ENCODE results near the gene UBQLN3. TPM values are rescaled to one million over a fixed set of nuclear protein-coding genes. Genes with fewer than 3 reads are reported as not detected.
A peak's percentile ranks its signal among the peaks of the same experiment; 100 is the strongest.

UBQLN3 gene
- total RNA-seq, 1 donor from 2014 or later = not detected

DNA sequence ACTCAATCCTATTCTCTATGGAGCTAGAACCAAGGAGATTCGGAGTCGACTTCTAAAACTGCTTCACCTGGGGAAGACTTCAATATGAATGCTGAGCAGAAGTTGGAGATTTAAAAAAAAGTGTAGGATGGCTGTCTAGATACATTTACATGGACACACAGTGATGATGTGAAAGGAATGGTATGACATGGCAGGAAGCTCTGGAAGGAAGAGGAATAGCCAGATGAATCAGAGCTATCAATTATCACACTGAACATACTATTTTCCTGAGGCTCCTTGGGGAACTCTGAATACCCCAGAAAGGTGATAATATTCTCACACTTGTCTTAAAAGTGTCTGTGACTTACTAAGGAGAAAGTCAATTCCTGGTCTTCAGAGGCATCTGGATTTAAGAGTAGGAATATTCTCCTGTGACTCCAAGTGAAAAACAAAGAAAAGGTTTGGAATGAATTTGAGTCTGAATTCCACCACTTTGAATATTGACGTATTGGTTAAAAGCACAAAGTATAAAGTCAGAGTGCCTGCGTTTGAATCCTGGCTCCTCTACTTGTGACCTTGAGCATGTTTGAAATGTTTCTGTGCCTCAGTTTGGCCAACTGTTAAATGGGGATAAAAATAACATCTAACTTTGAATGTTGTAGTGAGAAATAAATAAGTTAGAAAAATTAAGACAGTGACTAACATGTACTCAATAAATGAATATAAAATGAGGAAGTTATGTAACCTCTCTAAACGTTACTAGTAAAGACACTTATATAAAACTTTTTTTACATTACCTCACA lies 20.0 kb downstream of the UBQLN3 start:
- DNase-seq (ENCODE audit: low spot score) = no peak
- Mint-ChIP-seq H3K4me1 (ENCODE audit: low read depth) (peaks cover 4% of the 10 kb centered on the region), H3K4me3 (no peak overlapping the region), H3K9me3 (no peaks in the 10 kb centered on the region), H3K27me3 (ENCODE audit: insufficient read depth) (peaks cover 7% of the 10 kb centered on the region), H3K36me3 (ENCODE audit: low read depth) (no peaks in the 10 kb centered on the region), H3K27ac (no peak overlapping the region)
- intact Hi-C loops (cut with micrococcal nuclease) = no loop called here

DNA sequence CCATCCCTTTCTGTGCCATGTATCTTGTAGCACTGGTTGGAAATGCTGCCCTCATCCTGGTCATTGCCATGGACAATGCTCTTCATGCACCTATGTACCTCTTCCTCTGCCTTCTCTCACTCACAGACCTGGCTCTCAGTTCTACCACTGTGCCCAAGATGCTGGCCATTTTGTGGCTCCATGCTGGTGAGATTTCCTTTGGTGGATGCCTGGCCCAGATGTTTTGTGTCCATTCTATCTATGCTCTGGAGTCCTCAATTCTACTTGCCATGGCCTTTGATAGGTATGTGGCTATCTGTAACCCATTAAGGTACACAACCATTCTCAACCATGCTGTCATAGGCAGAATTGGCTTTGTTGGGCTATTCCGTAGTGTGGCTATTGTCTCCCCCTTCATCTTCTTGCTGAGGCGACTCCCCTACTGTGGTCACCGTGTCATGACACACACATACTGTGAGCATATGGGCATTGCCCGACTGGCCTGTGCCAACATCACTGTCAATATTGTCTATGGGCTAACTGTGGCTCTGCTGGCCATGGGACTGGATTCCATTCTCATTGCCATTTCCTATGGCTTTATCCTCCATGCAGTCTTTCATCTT lies 20.9 kb downstream of the UBQLN3 start:
- no peaks in the 10 kb centered on the region for H3K36me3 Mint-ChIP-seq (ENCODE audit: low read depth)
- H3K4me1 Mint-ChIP-seq (ENCODE audit: low read depth) = peaks cover 4% of the 10 kb centered on the region
- peaks cover 7% of the 10 kb centered on the region for H3K27me3 Mint-ChIP-seq (ENCODE audit: insufficient read depth)
- DNase-seq (ENCODE audit: low spot score) = no peak
- H3K9me3 Mint-ChIP-seq = no peaks in the 10 kb centered on the region
- no peak overlapping the region for H3K27ac Mint-ChIP-seq
- H3K4me3 Mint-ChIP-seq = no peak overlapping the region
- intact Hi-C loops (cut with micrococcal nuclease) = no loop called here

DNA sequence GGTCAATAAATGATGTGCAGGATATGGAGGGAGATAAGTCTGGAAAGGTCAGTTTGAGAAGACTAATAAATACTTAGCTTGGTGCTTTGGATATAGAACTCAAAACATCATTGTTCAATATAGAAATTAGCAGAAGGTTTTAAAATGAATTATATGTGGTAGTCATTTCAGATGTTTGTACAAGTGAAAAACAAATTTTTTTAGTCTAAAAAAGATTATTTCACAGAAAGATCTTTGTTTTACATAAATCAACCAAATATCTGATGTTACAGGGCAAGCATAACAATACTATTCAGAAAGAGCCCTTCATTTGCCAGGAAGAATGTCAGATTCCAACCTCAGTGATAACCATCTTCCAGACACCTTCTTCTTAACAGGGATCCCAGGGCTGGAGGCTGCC lies 21.4 kb downstream of the UBQLN3 start, which contains the start of gene OR52D1:
TSS of gene OR52D1 (plus strand) at position 301 of the 400 bp plus-strand sequence. CDS start at position 323, 22 bp downstream.
- no peaks in the 10 kb centered on the region for H3K9me3 Mint-ChIP-seq

DNA sequence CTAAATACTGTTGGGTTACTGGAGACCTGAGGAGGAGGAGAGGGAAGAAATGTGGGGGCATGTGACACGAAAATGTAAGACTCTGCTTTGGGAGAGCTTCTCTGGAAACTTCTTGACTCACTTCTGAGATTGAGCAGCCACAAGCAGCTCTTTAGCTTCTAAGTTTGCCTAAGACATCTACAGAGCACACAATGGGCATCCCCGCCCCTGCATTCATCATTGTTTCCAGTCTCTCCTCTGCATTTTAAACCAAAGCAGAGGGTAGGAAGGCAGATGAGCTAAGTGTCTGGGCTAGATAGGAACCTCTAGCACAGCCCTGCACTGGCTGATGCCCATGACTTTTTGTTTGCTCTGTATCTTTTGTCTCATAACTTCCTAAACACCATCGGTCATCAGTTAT lies 23.3 kb downstream of the UBQLN3 start:
- Mint-ChIP-seq H3K27ac (no peak overlapping the region), H3K27me3 (ENCODE audit: insufficient read depth) (peaks cover 7% of the 10 kb centered on the region), H3K4me1 (ENCODE audit: low read depth) (peaks cover 4% of the 10 kb centered on the region), H3K9me3 (no peaks in the 10 kb centered on the region), H3K36me3 (ENCODE audit: low read depth) (no peaks in the 10 kb centered on the region), H3K4me3 (no peak overlapping the region)
- DNase-seq (ENCODE audit: low spot score) = no peak
- intact Hi-C loops (cut with micrococcal nuclease) = no loop called here

More for the DNA sequence above, 21.4 kb downstream of the UBQLN3 start, which contains the start of gene OR52D1:
- H3K4me1 Mint-ChIP-seq (ENCODE audit: low read depth) = peaks cover 4% of the 10 kb centered on the region
- intact Hi-C loops (cut with micrococcal nuclease) = no loop called here
- H3K27ac Mint-ChIP-seq = no peak within 1 kb of the TSS
- H3K27me3 Mint-ChIP-seq (ENCODE audit: insufficient read depth) = peaks cover 7% of the 10 kb centered on the region
- H3K4me3 Mint-ChIP-seq = no peak within 1 kb of the TSS
- no peak for DNase-seq (ENCODE audit: low spot score)
- H3K36me3 Mint-ChIP-seq (ENCODE audit: low read depth) = no peaks in the 10 kb centered on the region

DNA sequence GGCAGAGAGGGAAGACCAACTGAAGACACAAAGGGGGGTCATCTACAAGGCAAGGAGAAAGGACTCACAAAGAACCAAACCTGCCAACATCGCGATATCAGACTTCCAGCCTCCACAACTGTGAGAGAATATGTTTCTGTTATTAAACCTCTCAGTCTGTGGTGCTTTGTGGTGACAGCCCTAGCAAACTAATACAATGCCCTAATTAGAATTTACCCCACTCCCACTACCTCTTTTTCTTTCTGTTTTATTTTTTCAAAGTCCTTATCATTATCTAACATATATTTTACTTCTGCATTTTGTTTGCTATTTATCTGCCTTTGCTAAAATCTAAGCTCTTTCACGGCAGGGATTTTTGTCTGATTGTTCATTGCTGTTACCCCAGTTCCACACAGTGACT lies 23.8 kb downstream of the UBQLN3 start:
- no peak overlapping the region for H3K4me3 Mint-ChIP-seq
- peaks cover 4% of the 10 kb centered on the region for H3K4me1 Mint-ChIP-seq (ENCODE audit: low read depth)
- H3K36me3 Mint-ChIP-seq (ENCODE audit: low read depth) = no peaks in the 10 kb centered on the region
- peaks cover 7% of the 10 kb centered on the region for H3K27me3 Mint-ChIP-seq (ENCODE audit: insufficient read depth)
- H3K27ac Mint-ChIP-seq = no peak overlapping the region
- no peak for DNase-seq (ENCODE audit: low spot score)
- H3K9me3 Mint-ChIP-seq = no peaks in the 10 kb centered on the region
- intact Hi-C loops (cut with micrococcal nuclease) = no loop called here

DNA sequence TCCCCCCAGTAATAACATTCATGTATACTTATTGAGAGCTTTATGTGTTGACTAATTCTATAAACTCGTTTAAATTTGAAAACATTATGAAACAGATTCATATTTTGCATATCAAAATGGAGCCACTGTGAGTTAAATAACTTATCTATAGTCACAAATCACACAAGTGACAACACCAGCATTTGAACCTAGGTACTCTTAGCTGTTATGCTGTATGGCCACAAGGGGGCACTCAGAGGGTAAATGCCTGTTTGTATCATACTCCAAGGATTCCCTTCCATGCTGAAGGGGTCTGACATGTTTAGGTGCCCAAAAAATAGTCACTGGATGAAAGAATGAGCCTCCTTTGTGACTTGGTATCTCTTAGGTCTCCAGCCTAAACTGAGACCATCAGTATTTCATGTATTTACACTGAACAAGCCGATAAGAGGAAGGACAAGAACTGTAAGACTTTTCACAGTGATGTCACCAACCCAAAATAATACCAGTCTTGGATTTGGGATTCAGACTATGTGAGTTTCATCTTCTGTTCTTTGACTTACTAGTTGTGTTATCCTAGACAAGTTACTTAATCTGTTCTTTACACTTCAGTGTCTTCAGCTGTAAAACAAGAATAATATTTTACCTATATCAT lies 33.5 kb downstream of the UBQLN3 start:
- intact Hi-C loops (cut with micrococcal nuclease) = loop anchor here (1.0 kb wide), 2 partner anchors 332 to 415 kb away; partner anchors contain the start of gene OR52N2
- no peaks in the 10 kb centered on the region for H3K9me3 Mint-ChIP-seq
- H3K4me1 Mint-ChIP-seq (ENCODE audit: low read depth) = no peaks in the 10 kb centered on the region
- H3K36me3 Mint-ChIP-seq (ENCODE audit: low read depth) = no peaks in the 10 kb centered on the region
- DNase-seq (ENCODE audit: low spot score) = peak; percentile 4
- H3K4me3 Mint-ChIP-seq = no peak overlapping the region
- H3K27ac Mint-ChIP-seq = no peak overlapping the region
- peaks cover 6% of the 10 kb centered on the region for H3K27me3 Mint-ChIP-seq (ENCODE audit: insufficient read depth)

DNA sequence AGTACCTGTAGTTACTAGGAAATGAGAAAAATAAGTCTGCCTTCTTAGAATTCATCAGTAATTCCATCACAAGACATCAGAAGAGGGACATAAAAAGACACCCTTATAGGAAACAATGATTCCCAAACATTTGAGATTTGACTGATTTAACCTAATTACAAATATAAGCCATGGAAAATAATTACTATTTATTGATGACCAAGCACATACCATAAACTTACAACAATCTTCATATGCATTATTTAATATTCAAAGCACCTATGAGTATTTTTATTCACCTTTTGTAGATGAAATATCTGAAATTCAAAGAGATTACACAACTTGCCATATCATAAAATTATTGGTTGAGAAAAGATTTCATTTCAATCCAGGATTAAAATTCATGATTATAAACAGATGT lies 35.8 kb downstream of the UBQLN3 start:
- H3K4me1 Mint-ChIP-seq (ENCODE audit: low read depth) = no peaks in the 10 kb centered on the region
- H3K4me3 Mint-ChIP-seq = no peak overlapping the region
- H3K27me3 Mint-ChIP-seq (ENCODE audit: insufficient read depth) = peaks cover 6% of the 10 kb centered on the region
- DNase-seq (ENCODE audit: low spot score) = no peak
- no peaks in the 10 kb centered on the region for H3K36me3 Mint-ChIP-seq (ENCODE audit: low read depth)
- no peak overlapping the region for H3K27ac Mint-ChIP-seq
- no peaks in the 10 kb centered on the region for H3K9me3 Mint-ChIP-seq
- intact Hi-C loops (cut with micrococcal nuclease) = loop anchor here (5.0 kb wide), 1 partner anchor 238 kb away; no protein-coding TSS in a partner anchor

DNA sequence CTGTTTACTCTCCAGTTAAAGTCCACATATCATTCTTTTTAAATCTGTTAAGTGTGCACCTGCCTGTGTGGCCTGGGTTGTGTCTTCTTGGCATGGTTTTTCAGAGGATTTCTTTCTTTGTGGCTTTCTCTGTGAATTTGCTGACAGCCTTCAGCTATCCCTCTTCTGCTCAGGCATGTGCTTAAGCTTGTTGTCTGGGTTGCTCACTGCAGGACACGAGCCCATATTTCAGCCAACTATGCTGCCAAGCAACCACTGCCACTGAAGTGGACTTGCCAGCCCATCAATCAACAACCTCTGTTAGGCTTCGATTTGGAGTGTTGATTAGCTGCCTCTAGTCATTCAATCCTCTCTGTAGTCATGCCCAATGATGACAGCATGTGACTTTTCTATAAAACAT lies 42.2 kb downstream of the UBQLN3 start:
- Mint-ChIP-seq H3K27me3 (ENCODE audit: insufficient read depth) (no peaks in the 10 kb centered on the region), H3K27ac (no peak overlapping the region), H3K9me3 (no peaks in the 10 kb centered on the region), H3K4me3 (no peak overlapping the region), H3K36me3 (ENCODE audit: low read depth) (no peaks in the 10 kb centered on the region), H3K4me1 (ENCODE audit: low read depth) (no peaks in the 10 kb centered on the region)
- no peak for DNase-seq (ENCODE audit: low spot score)
- intact Hi-C loops (cut with micrococcal nuclease) = no loop called here

DNA sequence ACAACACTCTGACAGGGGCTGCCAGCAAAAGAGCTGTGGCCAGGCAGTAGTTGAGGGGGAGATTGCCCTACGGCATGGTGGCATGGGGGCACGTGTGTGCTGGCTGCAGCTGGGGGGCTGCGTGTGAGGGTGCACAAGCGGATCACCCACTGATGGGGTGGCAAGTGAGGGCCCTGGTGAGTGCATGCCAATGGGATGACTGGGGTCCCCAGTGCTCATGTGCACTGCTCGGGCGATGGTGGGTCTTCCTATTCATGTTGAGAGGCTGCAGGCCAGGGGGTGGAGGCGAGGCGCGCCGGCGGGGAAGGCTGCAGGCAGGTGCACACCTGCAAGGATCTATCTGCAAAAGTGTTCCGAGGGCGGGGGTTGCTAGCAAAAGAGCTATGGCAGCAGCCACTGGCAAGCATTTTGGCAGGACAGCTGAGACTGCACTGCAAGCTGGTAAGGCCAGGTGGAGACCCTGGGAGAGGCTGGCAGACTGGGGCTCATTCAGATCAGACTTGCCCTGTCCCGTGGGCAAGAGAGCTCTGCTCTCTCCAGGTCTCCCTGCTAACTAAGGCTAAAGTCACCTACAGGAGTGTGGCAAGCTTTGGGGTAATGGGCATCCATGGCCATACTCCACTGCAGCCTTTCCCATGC lies 48.7 kb downstream of the UBQLN3 start:
- H3K36me3 Mint-ChIP-seq (ENCODE audit: low read depth) = no peaks in the 10 kb centered on the region
- no peaks in the 10 kb centered on the region for H3K9me3 Mint-ChIP-seq
- H3K4me1 Mint-ChIP-seq (ENCODE audit: low read depth) = no peaks in the 10 kb centered on the region
- peaks cover 5% of the 10 kb centered on the region for H3K27me3 Mint-ChIP-seq (ENCODE audit: insufficient read depth)
- H3K4me3 Mint-ChIP-seq = no peak overlapping the region
- no peak overlapping the region for H3K27ac Mint-ChIP-seq
- intact Hi-C loops (cut with micrococcal nuclease) = no loop called here
- no peak for DNase-seq (ENCODE audit: low spot score)

Other genes starting within 250 kb of the UBQLN3 start
- not detected in 2 replicates for gene HBE1, start 240.0 kb downstream of the UBQLN3 start, total RNA-seq
- not detected in 2 replicates for gene OR51B4, start 208.0 kb downstream of the UBQLN3 start, total RNA-seq
- not detected in 2 replicates for gene OR51B2, start 185.7 kb downstream of the UBQLN3 start, total RNA-seq
- gene OR51B5, start 166.4 kb downstream of the UBQLN3 start, total RNA-seq = not detected in 2 replicates
- gene OR51B6, start 158.4 kb downstream of the UBQLN3 start, total RNA-seq = not detected in 2 replicates
- not detected in 2 replicates for gene OR51M1, start 126.1 kb downstream of the UBQLN3 start, total RNA-seq
- gene OR51Q1, start 87.8 kb downstream of the UBQLN3 start, total RNA-seq = not detected in 2 replicates
- not detected in 2 replicates for gene OR51I1, start 68.4 kb downstream of the UBQLN3 start, total RNA-seq
- gene OR51I2, start 60.6 kb downstream of the UBQLN3 start, total RNA-seq = not detected in 2 replicates
- gene OR52D1, start 21.3 kb downstream of the UBQLN3 start, total RNA-seq = not detected in 2 replicates
- 0.18 TPM in 1 of 2 replicates, not detected in the other for gene UBQLNL, start 6.7 kb upstream of the UBQLN3 start, total RNA-seq
- gene OR52H1, start 38.6 kb upstream of the UBQLN3 start, total RNA-seq = not detected in 2 replicates
- gene OR52B6, start 70.9 kb upstream of the UBQLN3 start, total RNA-seq = not detected in 2 replicates
- 0.34 and 0.54 TPM in 2 replicates for gene TRIM6, start 86.7 kb upstream of the UBQLN3 start, total RNA-seq
- gene TRIM34, start 115.0 kb upstream of the UBQLN3 start, total RNA-seq = 4.6 and 5.4 TPM in 2 replicates
- gene TRIM5, start 175.1 kb upstream of the UBQLN3 start, total RNA-seq = 7.9 and 8.6 TPM in 2 replicates
- gene TRIM22, start 179.8 kb upstream of the UBQLN3 start, total RNA-seq = 125 and 127 TPM in 2 replicates
- not detected in 2 replicates for gene OR56B1, start 226.5 kb upstream of the UBQLN3 start, total RNA-seq
- gene OR52N4, start 244.3 kb upstream of the UBQLN3 start, total RNA-seq = 0.16 TPM in 1 of 2 replicates, not detected in the other